HepG2 (cell line): Measurements from ENCODE around the gene PKM. TPM values are rescaled to one million over a fixed set of nuclear protein-coding genes. Genes with fewer than 3 reads are reported as not detected.

Source experiments
- ATM ChIP-seq: fragments of 450-650 bp; IDR thresholded peaks from 2 replicates; pipeline ENCODE4 v1.7.1; 2017; ENCODE audit warnings: mild to moderate bottlenecking, borderline replicate concordance
- EP300 ChIP-seq, 3 experiments: sonication (generic) in 1 of 3; formaldehyde crosslinking in 1 of 3; IDR thresholded peaks; 2 replicates each; pipeline versions ENCODE4 v1.5.1 to v1.6.1; 2011 to 2020; ENCODE audit warnings: low read depth in 2 of 3, low read length in 2 of 3, borderline replicate concordance in 1 of 3, improper control_type of control experiment in 1 of 3, mild to moderate bottlenecking in 1 of 3, missing genetic modification reagents in 1 of 3, moderate library complexity in 1 of 3
- ETV5 ChIP-seq: IDR thresholded peaks from 2 replicates; pipeline ENCODE4 v1.6.1; 2018; ENCODE audit warnings: missing biosample characterization, missing genetic modification reagents, inconsistent platforms, borderline replicate concordance
- HMGA1 ChIP-seq: sonication (generic); formaldehyde crosslinking; conservative IDR thresholded peaks from 2 replicates; pipeline ENCODE4 v1.4.0; 2020; ENCODE audit warnings: missing genetic modification reagents
- KMT2B ChIP-seq: IDR thresholded peaks from 2 replicates; pipeline ENCODE4 v1.6.1; 2016; ENCODE audit warnings: missing genetic modification reagents, missing compliant biosample characterization
- ZBTB49 ChIP-seq: sonication (generic); formaldehyde crosslinking; IDR thresholded peaks from 2 replicates; pipeline ENCODE4 v1.4.0; 2020; ENCODE audit warnings: missing genetic modification reagents, borderline replicate concordance
- ZFP36L2 ChIP-seq: sonication (generic); formaldehyde crosslinking; IDR thresholded peaks from 2 replicates; pipeline ENCODE4 v1.4.0; 2020; ENCODE audit warnings: missing genetic modification reagents
- polyA plus RNA-seq, 8 experiments: library from polyadenylated mRNA; depleted of rRNA in 3 of 8; stranded (reverse) in 7 of 8; unstranded in 1 of 8; fragments of >200 nt; fragmentation: Illumina TruSeq in 4 of 8; extraction: Trizol in 4 of 8; gene quantifications; 2 replicates each; pipeline versions ENCODE4 v1.2.1 to v1.2.3, GENCODE V29; 2011 to 2016; ENCODE audit warnings: low read depth in 4 of 8, missing spikeins in 1 of 8, mixed read lengths in 1 of 8; ENCODE audit not compliant: insufficient read depth in 1 of 8
- total RNA-seq, 5 experiments: library from RNA; depleted of rRNA; stranded (reverse); fragments of >200 nt; fragmentation: Illumina TruSeq; extraction: Trizol; gene quantifications; 2 replicates each; pipeline ENCODE4 v1.2.3, GENCODE V29; 2016; ENCODE audit warnings: low read depth in 1 of 5
- TF ChIP-seq, protein P1 (sequence below): sonication (generic); formaldehyde crosslinking; IDR thresholded peaks from 2 replicates; pipeline ENCODE4 v1.5.1; 2020; ENCODE audit warnings: missing genetic modification reagents, mild to moderate bottlenecking, borderline replicate concordance

The PKM gene
- total and polyA plus RNA-seq, 2 of the 13 experiments (the other 11 are each of a cell fraction or from before 2014, with no cell fraction given): 488 to 780 TPM

DNA sequence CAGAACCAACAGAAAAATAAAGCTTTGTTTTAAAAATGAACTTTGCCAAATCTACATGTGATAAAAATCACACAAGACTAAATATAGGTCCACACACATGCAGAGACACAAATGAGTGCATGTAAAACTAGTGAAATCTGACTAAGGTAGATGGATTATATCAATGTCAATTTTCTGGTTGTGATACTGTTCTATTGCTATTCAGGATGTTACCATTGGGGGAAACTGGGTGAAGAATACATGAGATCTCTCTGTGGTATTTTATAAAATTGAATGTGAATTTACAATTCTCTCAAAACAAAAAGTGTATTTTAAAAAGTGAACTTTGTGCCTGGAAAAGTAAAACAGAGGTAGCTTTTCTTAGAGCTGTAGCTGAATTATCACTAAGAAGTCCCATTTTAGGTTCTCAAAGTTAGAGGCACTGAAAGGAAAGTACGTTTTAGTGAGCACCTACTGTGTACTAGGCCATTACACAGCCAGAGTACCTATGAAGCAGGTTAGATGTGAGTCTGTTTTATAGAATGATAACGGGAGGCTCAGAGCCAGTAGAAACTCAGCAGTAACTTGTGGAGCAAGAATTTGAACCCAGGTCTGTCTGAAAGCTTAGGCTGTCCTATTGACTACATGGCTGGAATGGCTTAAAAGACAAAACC lies 41.6 kb downstream of the PKM start (continued):
- TF ChIP-seq ZBTB49 (CRISPR knock-in tag) (no peak), HMGA1 (CRISPR knock-in tag) (no peak), ETV5 (CRISPR knock-in tag) (no peak), ATM (no peak), EP300 (IDR thresholded peaks at IDR 0.05; ENCODE audit: low read depth in 2 of 2, low read length in 2 of 2) (no peak), EP300 (CRISPR knock-in tag; IDR thresholded peaks at IDR 0.05; ENCODE audit: borderline replicate concordance) (no peak), ZFP36L2 (CRISPR knock-in tag) (no peak), KMT2B (CRISPR knock-in tag) (no peak)
- TF ChIP-seq, protein P1, sequence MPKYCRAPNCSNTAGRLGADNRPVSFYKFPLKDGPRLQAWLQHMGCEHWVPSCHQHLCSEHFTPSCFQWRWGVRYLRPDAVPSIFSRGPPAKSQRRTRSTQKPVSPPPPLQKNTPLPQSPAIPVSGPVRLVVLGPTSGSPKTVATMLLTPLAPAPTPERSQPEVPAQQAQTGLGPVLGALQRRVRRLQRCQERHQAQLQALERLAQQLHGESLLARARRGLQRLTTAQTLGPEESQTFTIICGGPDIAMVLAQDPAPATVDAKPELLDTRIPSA (CRISPR knock-in tag): no peak
